Fibroblast of lung (primary cell): Measurements from ENCODE around the gene CFAP410.

Experiments
- EZH2 ChIP-seq: IDR thresholded peaks from 2 replicates; pipeline ENCODE4 v1.5.1; 2012; ENCODE audit warnings: low read length, control low read depth, mild to moderate bottlenecking; ENCODE audit errors: missing control alignments
- TF ChIP-seq, protein P1 (sequence below), 2 donors: IDR thresholded peaks in 1 of 2; conservative IDR thresholded peaks in 1 of 2; 1 replicate in 1 of 2; 2 replicates in 1 of 2; pipeline ENCODE4 v1.5.1; 2011 to 2012; ENCODE audit warnings: low read length in 2 of 2, control low read depth in 1 of 2, inconsistent platforms in 1 of 2, low read depth in 1 of 2, mild to moderate bottlenecking in 1 of 2

DNA sequence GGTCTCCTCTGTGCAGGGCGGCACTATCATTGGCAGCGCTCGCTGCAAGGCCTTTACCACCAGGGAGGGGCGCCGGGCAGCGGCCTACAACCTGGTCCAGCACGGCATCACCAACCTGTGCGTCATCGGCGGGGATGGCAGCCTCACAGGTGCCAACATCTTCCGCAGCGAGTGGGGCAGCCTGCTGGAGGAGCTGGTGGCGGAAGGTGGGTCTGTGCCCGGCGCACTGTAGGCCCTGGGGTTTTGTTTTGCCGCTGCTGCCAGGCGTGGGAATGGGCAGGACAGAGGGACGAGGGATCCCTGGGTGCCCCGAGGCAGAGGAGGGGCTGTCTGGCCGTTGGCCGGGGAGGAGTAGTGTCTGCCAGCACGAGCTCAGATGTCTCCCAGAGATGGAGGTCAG is 27.1 kb downstream of the CFAP410 start:
- TF ChIP-seq EZH2 = no peak
- TF ChIP-seq, protein P1, sequence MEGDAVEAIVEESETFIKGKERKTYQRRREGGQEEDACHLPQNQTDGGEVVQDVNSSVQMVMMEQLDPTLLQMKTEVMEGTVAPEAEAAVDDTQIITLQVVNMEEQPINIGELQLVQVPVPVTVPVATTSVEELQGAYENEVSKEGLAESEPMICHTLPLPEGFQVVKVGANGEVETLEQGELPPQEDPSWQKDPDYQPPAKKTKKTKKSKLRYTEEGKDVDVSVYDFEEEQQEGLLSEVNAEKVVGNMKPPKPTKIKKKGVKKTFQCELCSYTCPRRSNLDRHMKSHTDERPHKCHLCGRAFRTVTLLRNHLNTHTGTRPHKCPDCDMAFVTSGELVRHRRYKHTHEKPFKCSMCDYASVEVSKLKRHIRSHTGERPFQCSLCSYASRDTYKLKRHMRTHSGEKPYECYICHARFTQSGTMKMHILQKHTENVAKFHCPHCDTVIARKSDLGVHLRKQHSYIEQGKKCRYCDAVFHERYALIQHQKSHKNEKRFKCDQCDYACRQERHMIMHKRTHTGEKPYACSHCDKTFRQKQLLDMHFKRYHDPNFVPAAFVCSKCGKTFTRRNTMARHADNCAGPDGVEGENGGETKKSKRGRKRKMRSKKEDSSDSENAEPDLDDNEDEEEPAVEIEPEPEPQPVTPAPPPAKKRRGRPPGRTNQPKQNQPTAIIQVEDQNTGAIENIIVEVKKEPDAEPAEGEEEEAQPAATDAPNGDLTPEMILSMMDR (conservative IDR thresholded peaks at IDR 0.05 in 1 of 2, IDR thresholded peaks at IDR 0.05 in 1 of 2; ENCODE audit: low read depth in 1 of 2, low read length in 2 of 2) = no peak
